Measurements from ENCODE around the gene PARD6G. TPM values are rescaled to one million over a fixed set of nuclear protein-coding genes. Genes with fewer than 3 reads are reported as not detected.

The PARD6G gene
- total RNA-seq, 5 donors from 2014 or later (not counting 1 experiment from before 2014, with no cell fraction given) = 0.15 to 0.96 (median 0.50) TPM; not detected in 1

- H3K27me3 Mint-ChIP-seq = peaks cover 19 to 23% of the 10 kb centered on the region in 2 donors
- ChIA-PET POLR2A (no interaction called here), CTCF (no interaction called here)
- H3K27ac Mint-ChIP-seq = no peak overlapping the region
- peaks cover 3% of the 10 kb centered on the region for H3K9me3 ChIP-seq
- H3K27ac ChIP-seq (ENCODE audit: low read length) = no peak overlapping the region
- no peaks in the 10 kb centered on the region for H3K36me3 ChIP-seq (ENCODE audit: control insufficient read depth in 2 of 2, extremely low read depth in 1 of 2, insufficient read depth in 1 of 2, low read length in 1 of 2)
- ATAC-seq (replicated peaks in 1 of 4) = no peak
- no peaks in the 10 kb centered on the region for H3K4me1 ChIP-seq (ENCODE audit: control insufficient read depth in 1 of 2, extremely low read depth in 1 of 2, insufficient read depth in 2 of 2, low read length in 2 of 2)
- H3K4me3 Mint-ChIP-seq = no peak overlapping the region
- no peaks in the 10 kb centered on the region for H3K36me3 Mint-ChIP-seq
- no peak for DNase-seq
- H3K9me3 Mint-ChIP-seq = peaks cover 2 to 14% (median 4%) of the 10 kb centered on the region in 3 donors
- no peaks in the 10 kb centered on the region for H3K4me1 Mint-ChIP-seq
- no peak overlapping the region for H3K4me3 ChIP-seq (ENCODE audit: control insufficient read depth in 1 of 2, extremely low read depth in 1 of 2, low read length in 1 of 2)
- 100% methylated on average over 3 of the region's 10 CpGs for WGBS (ENCODE audit: insufficient coverage)
- peaks cover 0 to 7% of the 10 kb centered on the region in 2 experiments for H3K27me3 ChIP-seq (replicated peaks in 1 of 2; ENCODE audit: control insufficient read depth in 2 of 2, extremely low read depth in 1 of 2, insufficient read depth in 2 of 2, low read length in 1 of 2)
Observed at GRCh38 chr18:80218341-80219227, 28.7 kb downstream of the PARD6G start.

- peaks cover 0 to 5% of the 10 kb centered on the region in 2 experiments for H3K27me3 ChIP-seq (replicated peaks in 1 of 2; ENCODE audit: control insufficient read depth in 2 of 2, extremely low read depth in 1 of 2, insufficient read depth in 2 of 2, low read length in 1 of 2)
- no peaks in the 10 kb centered on the region for H3K4me1 ChIP-seq (ENCODE audit: control insufficient read depth in 1 of 2, extremely low read depth in 1 of 2, insufficient read depth in 2 of 2, low read length in 2 of 2)
- H3K4me3 Mint-ChIP-seq = no peak overlapping the region
- H3K4me1 Mint-ChIP-seq = no peaks in the 10 kb centered on the region
- DNase-seq (no peak), ATAC-seq (replicated peaks in 1 of 4) (no peak)
- H3K36me3 ChIP-seq (ENCODE audit: control insufficient read depth in 2 of 2, extremely low read depth in 1 of 2, insufficient read depth in 1 of 2, low read length in 1 of 2) = no peaks in the 10 kb centered on the region
- H3K27ac Mint-ChIP-seq = no peak overlapping the region
- no peaks in the 10 kb centered on the region for H3K36me3 Mint-ChIP-seq
- H3K27ac ChIP-seq (ENCODE audit: low read length) = no peak overlapping the region
- H3K27me3 Mint-ChIP-seq = peaks cover 17 to 24% of the 10 kb centered on the region in 2 donors
- no peak overlapping the region for H3K4me3 ChIP-seq (ENCODE audit: control insufficient read depth in 1 of 2, extremely low read depth in 1 of 2, low read length in 1 of 2)
- H3K9me3 ChIP-seq = no peaks in the 10 kb centered on the region
- ChIA-PET POLR2A (interaction anchor here in 1 of 2 donors (0.7 kb wide), 1 partner anchor 323 kb away, joined by 6 read pairs; no protein-coding TSS in a partner anchor), CTCF (interaction anchor here in 1 of 2 donors (0.7 kb wide), 1 partner anchor 1067 kb away, joined by 3 read pairs; no protein-coding TSS in a partner anchor)
- no CpG with 5 or more reads among the region's 2 CpGs for WGBS (ENCODE audit: insufficient coverage)
- H3K9me3 Mint-ChIP-seq = peaks cover 3 to 9% (median 5%) of the 10 kb centered on the region in 3 donors
Observed at GRCh38 chr18:80213182-80213581, 34.1 kb downstream of the PARD6G start.

GRCh38 chr18:80210312-80211083, 36.8 kb downstream of the PARD6G start:
- WGBS (ENCODE audit: insufficient coverage) = 52% methylated on average over 3 of the region's 6 CpGs
- CTCF ChIA-PET = no interaction called here
- H3K27me3 Mint-ChIP-seq = peaks cover 17 to 21% of the 10 kb centered on the region in 2 donors
- H3K9me3 Mint-ChIP-seq = peaks cover 3 to 9% (median 5%) of the 10 kb centered on the region in 3 donors
- no peaks in the 10 kb centered on the region for H3K36me3 Mint-ChIP-seq
- H3K4me3 Mint-ChIP-seq = no peak overlapping the region
- no peaks in the 10 kb centered on the region for H3K4me1 Mint-ChIP-seq
- H3K27ac Mint-ChIP-seq = no peak overlapping the region
- ATAC-seq (replicated peaks in 1 of 4) = no peak
- Histone ChIP-seq H3K9me3 (no peaks in the 10 kb centered on the region), H3K4me3 (ENCODE audit: control insufficient read depth in 1 of 2, extremely low read depth in 1 of 2, low read length in 1 of 2) (no peak overlapping the region), H3K27me3 (replicated peaks in 1 of 2; ENCODE audit: control insufficient read depth in 2 of 2, extremely low read depth in 1 of 2, insufficient read depth in 2 of 2, low read length in 1 of 2) (peaks cover 0 to 5% of the 10 kb centered on the region in 2 experiments), H3K27ac (ENCODE audit: low read length) (no peak overlapping the region), H3K36me3 (ENCODE audit: control insufficient read depth in 2 of 2, extremely low read depth in 1 of 2, insufficient read depth in 1 of 2, low read length in 1 of 2) (no peaks in the 10 kb centered on the region), H3K4me1 (ENCODE audit: control insufficient read depth in 1 of 2, extremely low read depth in 1 of 2, insufficient read depth in 2 of 2, low read length in 2 of 2) (no peaks in the 10 kb centered on the region)
- POLR2A ChIA-PET = no interaction called here
- no peak for DNase-seq

DNA sequence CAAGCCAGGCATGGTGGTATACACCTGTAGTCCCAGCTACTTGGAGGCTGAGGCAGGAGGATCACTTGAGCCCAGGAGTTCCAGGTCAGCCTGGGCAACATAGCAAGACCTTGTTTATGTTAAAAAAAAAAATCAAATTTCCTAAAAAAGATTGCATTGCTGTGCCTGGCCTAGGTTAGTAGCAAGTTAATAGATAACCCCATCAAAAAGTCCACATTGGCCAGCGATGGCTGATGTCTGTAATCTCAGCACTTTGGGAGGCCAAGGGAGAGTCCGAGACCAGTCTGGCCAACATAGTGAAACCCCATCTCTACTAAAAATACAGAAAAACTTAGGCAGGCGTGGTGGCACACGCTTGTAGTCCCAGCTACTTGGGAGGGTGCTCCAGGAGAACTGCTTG, 38.7 kb downstream of the PARD6G start:
- Histone ChIP-seq H3K27me3 (replicated peaks in 1 of 2; ENCODE audit: control insufficient read depth in 2 of 2, extremely low read depth in 1 of 2, insufficient read depth in 2 of 2, low read length in 1 of 2) (peaks cover 2 to 7% of the 10 kb centered on the region in 2 experiments), H3K36me3 (ENCODE audit: control insufficient read depth in 2 of 2, extremely low read depth in 1 of 2, insufficient read depth in 1 of 2, low read length in 1 of 2) (no peaks in the 10 kb centered on the region), H3K27ac (ENCODE audit: low read length) (no peak overlapping the region), H3K4me3 (ENCODE audit: control insufficient read depth in 1 of 2, extremely low read depth in 1 of 2, low read length in 1 of 2) (no peak overlapping the region), H3K9me3 (no peaks in the 10 kb centered on the region), H3K4me1 (ENCODE audit: control insufficient read depth in 1 of 2, extremely low read depth in 1 of 2, insufficient read depth in 2 of 2, low read length in 2 of 2) (no peaks in the 10 kb centered on the region)
- H3K9me3 Mint-ChIP-seq = peaks cover 0 to 5% (median 3%) of the 10 kb centered on the region in 3 donors
- no peak for ATAC-seq (replicated peaks in 1 of 4)
- no peak overlapping the region for H3K27ac Mint-ChIP-seq
- H3K27me3 Mint-ChIP-seq = peaks cover 22% of the 10 kb centered on the region in 2 donors
- ChIA-PET CTCF (no interaction called here), POLR2A (interaction anchor here in 1 of 2 donors (0.6 kb wide), 1 partner anchor 14 kb away, joined by 3 read pairs; no protein-coding TSS in a partner anchor)
- no peak for DNase-seq
- no peak overlapping the region for H3K4me3 Mint-ChIP-seq
- H3K4me1 Mint-ChIP-seq = no peaks in the 10 kb centered on the region
- WGBS (ENCODE audit: insufficient coverage) = no CpG with 5 or more reads among the region's 4 CpGs
- no peaks in the 10 kb centered on the region for H3K36me3 Mint-ChIP-seq

DNA sequence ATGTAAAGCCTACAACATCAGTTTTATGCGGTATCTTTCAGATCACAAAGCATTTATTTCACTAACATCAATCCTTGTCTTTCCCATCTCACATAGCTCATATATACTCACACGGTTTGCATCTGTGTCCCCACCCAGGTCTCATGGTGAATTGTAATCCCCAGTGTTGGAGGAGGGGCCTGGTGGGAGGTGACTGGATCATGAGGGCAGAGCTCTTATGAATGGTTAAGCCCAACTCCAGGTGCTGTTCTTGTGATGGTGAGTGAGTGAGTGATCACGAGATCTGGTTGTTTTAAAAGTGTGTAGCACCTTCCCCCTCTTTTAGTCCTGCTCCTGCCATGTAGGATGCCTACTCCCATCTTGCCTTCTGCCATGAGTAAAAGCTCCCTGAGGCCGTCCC, 42.0 kb downstream of the PARD6G start:
- CTCF ChIA-PET = no interaction called here
- H3K36me3 Mint-ChIP-seq = no peaks in the 10 kb centered on the region

GRCh38 chr18:80204142-80204541, 43.2 kb downstream of the PARD6G start:
- no peak for ATAC-seq (replicated peaks in 1 of 4)
- Mint-ChIP-seq H3K27ac (no peak overlapping the region), H3K36me3 (no peaks in the 10 kb centered on the region)

More for the DNA sequence above, 42.0 kb downstream of the PARD6G start:
- no peak for DNase-seq
- H3K4me1 ChIP-seq (ENCODE audit: control insufficient read depth in 1 of 2, extremely low read depth in 1 of 2, insufficient read depth in 2 of 2, low read length in 2 of 2) = peaks cover 0 to 7% of the 10 kb centered on the region in 2 experiments
- no peak overlapping the region for H3K27ac ChIP-seq (ENCODE audit: low read length)
- H3K9me3 ChIP-seq = no peaks in the 10 kb centered on the region
- WGBS (ENCODE audit: insufficient coverage) = no CpG with 5 or more reads among the region's 4 CpGs
- no peaks in the 10 kb centered on the region for H3K9me3 Mint-ChIP-seq
- ATAC-seq (replicated peaks in 1 of 4) = no peak
- no peak overlapping the region for H3K4me3 ChIP-seq (ENCODE audit: control insufficient read depth in 1 of 2, extremely low read depth in 1 of 2, low read length in 1 of 2)
- POLR2A ChIA-PET = no interaction called here
- H3K27ac Mint-ChIP-seq = no peak overlapping the region
- peaks cover 7 to 18% of the 10 kb centered on the region in 2 experiments for H3K27me3 ChIP-seq (replicated peaks in 1 of 2; ENCODE audit: control insufficient read depth in 2 of 2, extremely low read depth in 1 of 2, insufficient read depth in 2 of 2, low read length in 1 of 2)
- no peaks in the 10 kb centered on the region for H3K36me3 ChIP-seq (ENCODE audit: control insufficient read depth in 2 of 2, extremely low read depth in 1 of 2, insufficient read depth in 1 of 2, low read length in 1 of 2)
- H3K4me1 Mint-ChIP-seq = no peaks in the 10 kb centered on the region
- no peak overlapping the region for H3K4me3 Mint-ChIP-seq
- peaks cover 26 to 34% of the 10 kb centered on the region in 2 donors for H3K27me3 Mint-ChIP-seq

More at GRCh38 chr18:80204142-80204541, 43.2 kb downstream of the PARD6G start:
- Mint-ChIP-seq H3K9me3 (no peaks in the 10 kb centered on the region), H3K4me1 (no peaks in the 10 kb centered on the region), H3K27me3 (peaks cover 26 to 40% of the 10 kb centered on the region in 2 donors), H3K4me3 (no peak overlapping the region)
- ChIA-PET POLR2A (no interaction called here), CTCF (no interaction called here)
- Histone ChIP-seq H3K36me3 (ENCODE audit: control insufficient read depth in 2 of 2, extremely low read depth in 1 of 2, insufficient read depth in 1 of 2, low read length in 1 of 2) (no peaks in the 10 kb centered on the region), H3K27me3 (replicated peaks in 1 of 2; ENCODE audit: control insufficient read depth in 2 of 2, extremely low read depth in 1 of 2, insufficient read depth in 2 of 2, low read length in 1 of 2) (peaks cover 2 to 22% of the 10 kb centered on the region in 2 experiments), H3K27ac (ENCODE audit: low read length) (no peak overlapping the region), H3K4me1 (ENCODE audit: control insufficient read depth in 1 of 2, extremely low read depth in 1 of 2, insufficient read depth in 2 of 2, low read length in 2 of 2) (peaks cover 0 to 7% of the 10 kb centered on the region in 2 experiments), H3K9me3 (no peaks in the 10 kb centered on the region), H3K4me3 (ENCODE audit: control insufficient read depth in 1 of 2, extremely low read depth in 1 of 2, low read length in 1 of 2) (no peak overlapping the region)
- WGBS (ENCODE audit: insufficient coverage) = no CpG with 5 or more reads among the region's 2 CpGs
- DNase-seq = no peak

Data from T-cell (primary cell).